Measurements from ENCODE around the gene PIK3CB. TPM values are rescaled to one million over a fixed set of nuclear protein-coding genes. Genes with fewer than 3 reads are reported as not detected.

The PIK3CB gene
- total RNA-seq, 2 donors from 2014 or later = 20.6 to 32.0 TPM

DNA sequence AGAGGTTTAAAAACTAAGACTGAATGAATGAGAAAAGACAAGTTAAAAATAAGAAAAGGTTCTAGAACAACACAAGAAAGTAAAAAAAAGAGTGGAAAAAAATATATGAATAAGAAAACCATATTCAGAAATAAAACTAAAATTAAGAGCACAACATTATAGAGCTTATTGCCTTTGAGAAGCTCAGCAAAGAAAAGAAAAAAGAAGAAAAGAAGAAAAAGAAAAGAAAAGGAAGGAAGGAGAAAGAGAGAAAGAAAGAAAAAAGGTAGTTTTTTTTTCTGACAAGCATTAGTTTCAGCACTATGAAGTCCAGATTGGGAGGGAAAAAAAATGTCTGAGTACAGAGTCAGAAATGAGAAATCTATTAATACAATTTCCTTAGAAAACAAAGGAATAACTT lies 144.7 kb downstream of the PIK3CB start:
- no peak overlapping the region for H3K27ac ChIP-seq
- H3K4me1 ChIP-seq (ENCODE audit: control insufficient read depth in 1 of 2, low read depth in 2 of 2) = peaks cover 8 to 9% of the 10 kb centered on the region in 2 donors
- no peak for DNase-seq (ENCODE audit: low spot score)
- H3K36me3 ChIP-seq = peaks cover 3% of the 10 kb centered on the region
- ATAC-seq (ENCODE audit: insufficient number of reproducible peaks, low FRiP score, low read depth) = no peak
- H3K27me3 ChIP-seq (replicated peaks; ENCODE audit: insufficient read depth) = no peaks in the 10 kb centered on the region
- no peak overlapping the region for H3K4me3 ChIP-seq
- TF ChIP-seq, protein P1, sequence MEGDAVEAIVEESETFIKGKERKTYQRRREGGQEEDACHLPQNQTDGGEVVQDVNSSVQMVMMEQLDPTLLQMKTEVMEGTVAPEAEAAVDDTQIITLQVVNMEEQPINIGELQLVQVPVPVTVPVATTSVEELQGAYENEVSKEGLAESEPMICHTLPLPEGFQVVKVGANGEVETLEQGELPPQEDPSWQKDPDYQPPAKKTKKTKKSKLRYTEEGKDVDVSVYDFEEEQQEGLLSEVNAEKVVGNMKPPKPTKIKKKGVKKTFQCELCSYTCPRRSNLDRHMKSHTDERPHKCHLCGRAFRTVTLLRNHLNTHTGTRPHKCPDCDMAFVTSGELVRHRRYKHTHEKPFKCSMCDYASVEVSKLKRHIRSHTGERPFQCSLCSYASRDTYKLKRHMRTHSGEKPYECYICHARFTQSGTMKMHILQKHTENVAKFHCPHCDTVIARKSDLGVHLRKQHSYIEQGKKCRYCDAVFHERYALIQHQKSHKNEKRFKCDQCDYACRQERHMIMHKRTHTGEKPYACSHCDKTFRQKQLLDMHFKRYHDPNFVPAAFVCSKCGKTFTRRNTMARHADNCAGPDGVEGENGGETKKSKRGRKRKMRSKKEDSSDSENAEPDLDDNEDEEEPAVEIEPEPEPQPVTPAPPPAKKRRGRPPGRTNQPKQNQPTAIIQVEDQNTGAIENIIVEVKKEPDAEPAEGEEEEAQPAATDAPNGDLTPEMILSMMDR (IDR thresholded peaks at IDR 0.05) = no peak
- no peaks in the 10 kb centered on the region for H3K9me3 ChIP-seq

DNA sequence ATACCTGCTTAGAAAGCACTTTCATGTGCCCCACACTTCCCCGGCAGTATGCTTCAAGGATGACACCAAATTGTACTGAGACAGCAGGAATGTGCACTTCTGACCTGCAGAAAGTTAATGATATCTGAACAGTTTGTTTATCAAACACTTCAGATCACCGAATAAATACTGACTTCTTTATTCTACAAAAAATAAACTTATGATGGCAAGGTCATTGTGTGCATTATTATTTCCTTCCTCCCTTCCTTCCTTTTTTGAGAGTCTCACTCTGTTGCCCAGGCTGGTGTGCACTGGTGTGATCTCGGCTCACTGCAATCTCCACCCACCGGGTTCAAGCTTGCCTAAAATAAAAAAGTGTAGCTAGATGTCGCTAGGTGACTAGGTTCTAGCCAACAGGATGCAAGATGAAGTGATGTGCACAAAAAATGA lies 145.8 kb downstream of the PIK3CB start:
- no peak overlapping the region for H3K4me3 ChIP-seq
- no peak for ATAC-seq (ENCODE audit: insufficient number of reproducible peaks, low FRiP score, low read depth)
- peaks cover 0 to under 1% of the 10 kb centered on the region in 2 donors for H3K4me1 ChIP-seq (ENCODE audit: control insufficient read depth in 1 of 2, low read depth in 2 of 2)
- TF ChIP-seq, protein P1 (IDR thresholded peaks at IDR 0.05) = no peak
- DNase-seq (ENCODE audit: low spot score) = no peak
- H3K27me3 ChIP-seq (replicated peaks; ENCODE audit: insufficient read depth) = no peaks in the 10 kb centered on the region
- H3K9me3 ChIP-seq = no peaks in the 10 kb centered on the region
- peaks cover 3% of the 10 kb centered on the region for H3K36me3 ChIP-seq
- H3K27ac ChIP-seq = no peak overlapping the region

DNA sequence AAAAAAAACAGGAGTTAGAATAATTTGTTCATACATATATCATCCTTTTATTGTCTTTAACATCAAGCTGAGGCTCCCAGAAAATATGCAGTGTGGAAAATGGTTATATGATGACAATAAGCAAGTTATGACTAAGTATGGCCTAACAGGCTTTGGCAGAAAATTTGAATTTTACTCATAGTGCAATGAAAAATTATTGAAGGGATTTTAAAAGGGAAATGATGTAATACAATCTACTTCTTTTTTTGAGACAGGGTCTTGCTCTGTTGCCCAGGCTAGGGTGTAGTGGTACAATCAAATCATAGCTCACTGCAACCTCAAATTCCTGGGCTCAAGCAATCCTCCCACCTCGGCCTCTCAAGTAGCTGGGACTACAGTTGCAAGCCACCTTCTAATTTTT lies 147.5 kb downstream of the PIK3CB start:
- Histone ChIP-seq H3K4me1 (ENCODE audit: control insufficient read depth in 1 of 2, low read depth in 2 of 2) (no peaks in the 10 kb centered on the region), H3K27ac (no peak overlapping the region), H3K36me3 (no peaks in the 10 kb centered on the region), H3K4me3 (no peak overlapping the region), H3K9me3 (no peaks in the 10 kb centered on the region), H3K27me3 (replicated peaks; ENCODE audit: insufficient read depth) (no peaks in the 10 kb centered on the region)
- no peak for DNase-seq (ENCODE audit: low spot score)
- ATAC-seq (ENCODE audit: insufficient number of reproducible peaks, low FRiP score, low read depth) = no peak
- TF ChIP-seq, protein P1 (IDR thresholded peaks at IDR 0.05) = no peak

DNA sequence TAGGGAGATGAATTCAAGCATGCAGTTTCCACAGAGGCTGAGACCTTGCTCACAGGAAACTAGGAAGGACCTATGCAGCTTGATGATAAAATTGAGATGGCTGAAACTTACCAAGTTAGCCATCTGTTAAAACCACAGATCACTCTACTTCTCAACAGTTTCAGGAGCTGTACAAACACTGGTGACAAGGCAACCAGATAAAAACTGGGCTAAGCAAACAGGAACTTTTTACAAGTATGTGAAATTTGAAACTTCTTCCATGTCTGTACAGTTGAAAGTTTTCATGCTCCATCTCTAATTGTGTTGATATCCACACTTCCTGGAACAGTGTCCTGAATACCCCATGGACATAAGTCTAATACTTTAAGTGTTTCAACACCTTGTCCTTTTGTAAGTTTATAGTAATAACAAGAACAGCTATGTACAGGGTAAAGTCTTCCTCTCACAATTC lies 147.9 kb downstream of the PIK3CB start:
- ATAC-seq (ENCODE audit: insufficient number of reproducible peaks, low FRiP score, low read depth) = no peak

DNA sequence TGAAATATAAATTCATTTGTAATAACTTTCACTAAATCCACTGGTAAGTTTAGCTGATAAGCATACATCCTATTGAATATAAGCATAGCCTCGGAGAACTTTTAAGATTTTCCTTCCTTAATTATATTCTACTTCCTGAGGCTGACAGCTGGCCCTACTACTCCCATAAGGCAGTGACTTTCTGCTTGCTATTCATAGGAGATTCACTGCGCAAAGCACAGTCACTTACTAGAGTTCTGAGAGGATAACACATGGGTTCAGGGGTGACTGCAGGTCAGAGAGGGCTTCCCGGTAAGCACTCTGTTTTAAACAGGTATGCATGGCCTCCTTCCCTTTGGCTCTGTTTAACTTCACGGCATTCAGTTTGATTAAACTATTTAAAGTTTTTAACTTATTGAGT lies 150.3 kb downstream of the PIK3CB start:
- no peaks in the 10 kb centered on the region for H3K27me3 ChIP-seq (replicated peaks; ENCODE audit: insufficient read depth)
- no peak overlapping the region for H3K27ac ChIP-seq
- H3K36me3 ChIP-seq = no peaks in the 10 kb centered on the region
- H3K4me3 ChIP-seq = no peak overlapping the region
- no peaks in the 10 kb centered on the region for H3K4me1 ChIP-seq (ENCODE audit: control insufficient read depth in 1 of 2, low read depth in 2 of 2)
- DNase-seq (ENCODE audit: low spot score) (no peak), ATAC-seq (ENCODE audit: insufficient number of reproducible peaks, low FRiP score, low read depth) (no peak)
- TF ChIP-seq, protein P1 (IDR thresholded peaks at IDR 0.05) = no peak
- H3K9me3 ChIP-seq = no peaks in the 10 kb centered on the region

More for the DNA sequence above, 147.9 kb downstream of the PIK3CB start:
- H3K27ac ChIP-seq = no peak overlapping the region
- H3K9me3 ChIP-seq = no peaks in the 10 kb centered on the region
- no peaks in the 10 kb centered on the region for H3K27me3 ChIP-seq (replicated peaks; ENCODE audit: insufficient read depth)
- no peaks in the 10 kb centered on the region for H3K36me3 ChIP-seq
- TF ChIP-seq, protein P1 (IDR thresholded peaks at IDR 0.05) = no peak
- no peaks in the 10 kb centered on the region for H3K4me1 ChIP-seq (ENCODE audit: control insufficient read depth in 1 of 2, low read depth in 2 of 2)
- H3K4me3 ChIP-seq = no peak overlapping the region
- no peak for DNase-seq (ENCODE audit: low spot score)

All from thoracic aorta (tissue), 2 donors.